CD4-positive, alpha-beta T cell treated with Interleukin-10 for 1 hour (primary cell): ENCODE results near the gene COX17.

ENCODE experiments used
- DNase-seq: peaks from one replicate; pipeline ENCODE4 v3.0.0-alpha.2; 2020

Gene COX17

DNA sequence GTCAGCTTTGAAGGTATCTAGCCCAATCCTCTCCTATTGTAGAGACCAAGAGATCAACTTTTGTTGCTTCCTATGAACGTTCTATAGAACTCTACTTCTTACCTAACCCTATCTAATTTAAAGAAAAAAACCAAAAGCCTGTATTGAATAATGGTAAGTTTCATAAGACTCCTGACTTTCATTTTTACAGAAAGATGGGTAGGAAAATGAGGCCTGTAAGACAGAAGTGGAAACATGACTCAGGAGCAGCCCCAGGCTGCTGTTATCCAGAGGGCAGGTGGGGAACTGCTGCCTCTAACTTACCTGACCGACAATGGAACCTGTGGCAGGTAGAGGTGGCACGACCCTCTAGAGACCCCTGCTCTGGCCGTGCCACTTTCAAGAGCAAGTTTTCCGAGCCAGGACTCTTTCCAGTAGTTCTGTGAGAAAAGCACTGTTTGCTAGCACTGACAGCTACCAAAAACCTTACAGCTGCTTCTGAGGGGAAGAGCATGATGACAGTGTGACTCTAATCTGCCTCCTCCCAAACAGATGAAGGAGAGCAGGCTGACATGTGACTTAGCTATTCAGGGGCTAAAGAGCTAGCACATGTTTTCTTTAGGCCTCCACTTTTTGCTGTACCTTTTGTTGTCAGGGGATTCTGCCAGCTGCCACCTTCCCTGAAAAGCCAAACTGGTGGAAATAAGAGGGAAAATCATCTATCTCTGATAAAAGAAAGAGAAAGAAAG is 34.3 kb downstream of the COX17 start:
- DNase-seq, result no peak

DNA sequence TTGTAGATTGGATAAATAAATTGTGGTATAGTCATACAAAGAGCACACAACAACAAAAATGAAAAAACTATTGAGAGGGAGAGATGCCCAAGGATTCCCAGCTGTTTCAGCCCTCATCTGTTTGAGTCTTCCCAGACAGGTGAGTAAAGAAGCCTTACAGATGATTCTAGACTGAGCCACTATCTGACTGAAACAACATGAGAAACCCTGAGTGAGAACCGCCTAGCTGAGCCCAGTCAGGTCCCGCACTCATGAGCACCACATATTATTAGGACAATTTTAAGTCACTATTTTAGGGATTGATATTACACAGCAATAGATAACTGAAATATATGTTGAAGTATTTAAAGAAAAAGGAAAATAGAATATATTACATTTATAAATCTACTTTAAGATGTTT is 35.8 kb downstream of the COX17 start:
- DNase-seq, result no peak

DNA sequence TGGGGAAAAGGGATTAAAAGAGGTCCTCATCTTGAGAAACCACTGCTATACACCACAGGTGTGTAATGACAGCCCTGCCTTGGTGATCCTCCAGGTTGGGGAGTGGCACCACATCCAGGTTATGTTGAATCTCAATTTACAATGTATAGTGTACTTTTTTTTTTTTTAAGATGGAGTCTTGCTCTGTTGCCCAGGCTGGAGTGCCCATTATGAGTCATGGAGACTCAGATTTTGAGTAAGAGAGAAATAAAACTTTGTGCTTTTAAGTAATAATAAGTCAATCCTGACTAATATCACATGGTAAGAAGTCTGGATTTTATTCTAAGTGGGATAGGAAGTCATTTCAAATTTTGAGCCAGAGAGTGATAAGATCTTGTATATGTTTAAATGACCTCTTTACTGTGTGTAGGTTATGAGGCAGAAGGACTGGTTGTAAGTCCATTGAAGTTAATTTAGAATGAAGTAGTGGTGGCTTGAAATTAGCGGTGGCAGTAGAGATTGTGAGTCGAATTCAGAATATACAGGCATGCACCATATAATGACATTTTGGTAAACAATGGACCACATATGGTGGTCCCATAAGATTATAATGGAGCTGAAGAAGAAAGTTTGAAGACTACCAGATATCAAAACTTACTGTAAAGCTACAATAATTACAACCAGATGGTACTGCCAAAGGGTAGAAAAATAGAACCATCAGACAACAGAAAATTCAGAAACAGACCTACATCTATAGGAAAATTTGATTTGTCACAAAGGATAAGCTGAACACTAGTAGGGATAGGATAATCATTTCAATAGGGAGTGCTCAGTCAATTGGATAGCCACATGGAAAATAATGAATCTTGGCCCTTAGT is 37.5 kb downstream of the COX17 start:
- DNase-seq, result no peak

DNA sequence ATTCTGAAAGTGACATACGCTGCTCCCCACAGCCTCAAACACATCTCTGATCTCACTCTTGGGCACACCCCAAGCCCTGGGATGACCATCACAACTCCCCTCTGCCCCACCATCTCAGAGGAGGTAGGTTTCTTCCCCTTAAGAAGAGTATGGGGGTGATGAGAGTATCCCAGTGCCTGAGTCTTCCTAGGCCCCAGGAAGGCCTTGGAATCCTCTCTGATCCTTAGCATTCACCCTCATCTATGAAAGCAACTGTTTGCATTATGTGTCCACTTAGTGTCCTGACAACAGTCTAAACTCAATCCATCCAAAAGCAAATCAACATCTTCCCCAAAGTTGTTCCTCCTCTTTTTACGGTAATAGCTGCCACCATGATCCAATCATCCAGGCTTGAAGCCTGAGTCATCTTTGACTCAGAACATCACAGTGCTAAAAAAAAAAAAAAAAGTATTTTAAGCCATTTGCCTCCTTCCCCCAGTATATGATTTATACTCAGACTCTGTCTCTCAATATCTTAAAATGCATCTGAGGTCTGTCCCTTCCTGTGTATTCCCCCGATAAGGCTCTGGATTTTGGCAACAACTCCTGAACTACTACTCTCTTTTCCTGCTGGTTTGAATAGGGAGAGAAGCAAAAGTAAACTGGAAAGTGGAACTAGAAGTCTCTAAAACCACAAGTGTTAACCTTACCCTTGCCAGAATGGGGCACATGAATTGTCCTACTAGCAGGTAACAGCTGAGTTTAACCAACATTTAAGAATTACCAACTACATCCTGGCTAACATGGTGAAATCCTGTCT is 39.3 kb downstream of the COX17 start:
- DNase-seq, result peak; percentile 8

DNA sequence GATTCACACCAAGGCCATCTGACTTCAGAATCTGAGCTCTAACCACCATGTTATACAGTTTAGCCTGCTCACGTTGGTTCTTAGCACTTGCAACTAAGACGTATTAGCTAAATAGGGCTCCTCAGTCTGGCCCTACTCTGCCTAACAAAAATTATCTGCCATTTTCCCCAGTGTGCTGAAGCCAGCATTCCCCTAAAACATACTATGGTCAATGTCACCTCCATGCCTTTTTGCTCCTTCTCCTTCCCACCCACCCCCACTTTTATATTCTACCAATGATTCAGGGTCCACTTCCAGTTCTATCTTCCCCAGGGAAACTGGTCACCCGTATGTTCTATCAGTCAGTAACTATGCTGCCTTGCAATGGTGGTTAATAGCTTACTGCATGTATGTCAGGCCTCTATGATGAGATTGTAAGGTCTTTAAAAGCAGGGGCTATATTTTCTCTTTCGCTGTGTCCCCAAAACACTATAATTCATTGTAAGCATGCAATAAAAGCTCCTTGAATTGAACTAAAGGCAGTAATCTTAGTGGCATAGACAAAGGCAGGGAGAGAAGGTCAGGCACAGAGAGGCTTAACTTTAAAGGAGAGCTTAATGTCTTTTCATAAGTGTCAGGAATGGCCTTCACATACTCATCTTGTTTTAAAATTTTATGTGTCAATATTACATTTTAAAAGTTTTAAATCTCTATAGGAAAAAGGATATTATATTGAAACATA is 40.2 kb downstream of the COX17 start:
- no peak for DNase-seq

DNA sequence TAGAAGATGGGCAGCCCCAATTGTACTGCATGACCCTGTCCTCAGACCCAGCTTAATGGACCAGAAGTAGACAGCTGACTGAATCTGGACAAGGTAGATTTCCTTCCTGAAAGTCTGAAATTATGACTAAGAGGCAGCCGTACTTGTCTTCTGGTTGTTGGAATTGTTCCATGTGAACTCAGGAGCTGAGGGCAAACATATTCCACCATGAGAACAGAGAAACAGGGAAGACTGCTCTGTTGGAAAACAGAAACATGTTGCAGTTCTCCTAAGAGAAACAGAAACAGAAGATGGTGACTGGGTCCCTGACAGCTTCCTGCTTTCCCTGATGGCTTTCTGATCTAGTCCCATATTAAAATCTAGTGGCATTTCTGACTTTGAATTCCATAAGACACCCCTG is 41.0 kb downstream of the COX17 start:
- DNase-seq, result no peak

DNA sequence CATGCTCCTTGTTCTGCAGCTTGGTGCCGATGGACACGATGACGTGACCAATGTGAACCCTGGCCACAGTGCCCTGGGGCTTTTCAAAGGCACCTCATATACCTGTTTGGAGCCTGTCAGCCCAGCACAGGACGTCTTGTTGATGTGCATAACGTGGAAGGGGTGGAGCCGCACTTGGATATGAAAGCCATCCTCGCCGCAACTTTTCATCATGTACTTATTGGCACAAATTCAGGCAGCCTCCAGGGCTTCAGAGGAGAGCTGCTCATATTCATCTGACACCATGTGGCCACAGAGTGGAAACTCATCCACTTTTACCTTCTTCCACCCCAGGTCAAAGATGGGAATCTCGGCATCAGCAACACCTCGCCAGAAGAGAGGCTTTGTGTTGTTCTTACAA is 41.5 kb downstream of the COX17 start:
- no peak for DNase-seq

DNA sequence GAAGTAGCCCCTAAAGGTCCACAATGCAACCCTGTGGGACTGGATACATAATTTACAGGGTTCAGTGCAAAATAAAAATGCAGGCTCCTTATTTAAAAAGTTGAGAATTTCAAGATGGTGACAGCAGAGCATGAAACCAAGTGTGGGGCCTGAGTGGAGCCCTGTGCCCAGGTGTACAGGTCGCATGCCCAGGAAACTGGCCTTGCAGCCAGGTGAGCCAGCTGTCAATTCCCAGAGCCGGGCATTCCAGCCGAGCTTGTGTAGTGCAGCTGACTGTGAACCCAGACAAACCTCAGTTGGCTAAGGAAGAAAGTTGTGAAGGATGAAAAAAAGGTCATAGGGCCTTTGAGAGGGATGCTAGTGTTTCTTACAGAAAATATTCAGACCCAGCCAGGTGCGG is 44.4 kb downstream of the COX17 start:
- no peak for DNase-seq

DNA sequence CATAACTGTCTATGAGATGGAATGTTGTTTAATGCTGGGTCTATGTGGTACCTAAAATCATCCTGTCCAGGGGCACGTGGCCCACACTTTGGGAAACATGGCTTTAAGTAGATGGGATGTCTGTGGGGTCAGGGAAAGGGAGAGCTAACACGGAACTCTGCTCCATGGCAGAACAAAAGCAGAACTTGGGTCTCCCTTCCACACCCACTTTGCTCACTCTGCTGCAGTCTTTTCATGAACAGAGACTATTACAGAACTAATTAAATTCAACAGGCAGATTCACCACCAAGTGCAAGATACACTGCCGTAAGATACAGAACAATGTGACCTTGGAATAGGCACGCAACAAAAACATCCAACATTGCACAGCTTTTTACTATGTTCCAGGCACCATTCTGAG is 45.0 kb downstream of the COX17 start:
- no peak for DNase-seq

DNA sequence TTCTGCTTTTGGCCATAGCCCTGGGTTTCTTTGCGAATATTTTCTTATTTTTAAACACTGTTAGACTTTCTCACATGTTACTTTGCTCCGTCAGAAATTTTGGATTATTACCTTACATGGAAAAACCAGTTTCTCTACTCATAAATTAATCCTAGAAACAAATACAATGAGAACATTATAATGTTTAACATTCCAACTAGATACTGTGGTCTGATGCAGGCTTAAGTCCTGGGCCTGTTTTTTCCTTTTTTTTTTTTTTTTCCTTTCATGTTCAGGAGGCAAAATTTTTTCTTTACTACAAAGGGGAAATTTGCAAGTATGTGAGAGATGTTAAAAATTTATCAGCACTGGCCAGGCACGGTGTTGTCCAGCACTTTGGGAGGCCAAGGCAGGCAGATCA is 45.7 kb downstream of the COX17 start:
- DNase-seq, result no peak

DNA sequence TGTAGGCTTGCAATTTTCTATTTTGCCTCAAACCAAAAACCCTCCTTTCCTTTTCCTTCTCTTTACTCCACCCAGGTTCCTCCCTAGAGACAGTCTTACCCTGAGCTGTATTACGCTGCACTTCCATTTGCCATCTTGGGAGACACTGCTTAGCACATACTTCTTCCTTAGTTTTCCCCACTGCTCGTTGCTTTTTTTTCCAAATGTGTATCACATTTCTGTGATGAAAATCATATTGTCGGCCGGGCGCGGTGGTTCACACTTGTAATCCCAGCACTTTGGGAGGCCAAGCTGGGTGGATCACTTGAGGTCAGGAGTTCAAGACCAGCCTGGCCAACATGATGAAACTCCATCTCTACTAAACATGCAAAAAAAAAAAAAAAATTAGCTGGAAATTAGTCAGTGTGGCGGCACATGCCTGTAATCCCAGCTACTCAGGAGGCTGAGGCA is 46.3 kb downstream of the COX17 start:
- DNase-seq, result no peak

DNA sequence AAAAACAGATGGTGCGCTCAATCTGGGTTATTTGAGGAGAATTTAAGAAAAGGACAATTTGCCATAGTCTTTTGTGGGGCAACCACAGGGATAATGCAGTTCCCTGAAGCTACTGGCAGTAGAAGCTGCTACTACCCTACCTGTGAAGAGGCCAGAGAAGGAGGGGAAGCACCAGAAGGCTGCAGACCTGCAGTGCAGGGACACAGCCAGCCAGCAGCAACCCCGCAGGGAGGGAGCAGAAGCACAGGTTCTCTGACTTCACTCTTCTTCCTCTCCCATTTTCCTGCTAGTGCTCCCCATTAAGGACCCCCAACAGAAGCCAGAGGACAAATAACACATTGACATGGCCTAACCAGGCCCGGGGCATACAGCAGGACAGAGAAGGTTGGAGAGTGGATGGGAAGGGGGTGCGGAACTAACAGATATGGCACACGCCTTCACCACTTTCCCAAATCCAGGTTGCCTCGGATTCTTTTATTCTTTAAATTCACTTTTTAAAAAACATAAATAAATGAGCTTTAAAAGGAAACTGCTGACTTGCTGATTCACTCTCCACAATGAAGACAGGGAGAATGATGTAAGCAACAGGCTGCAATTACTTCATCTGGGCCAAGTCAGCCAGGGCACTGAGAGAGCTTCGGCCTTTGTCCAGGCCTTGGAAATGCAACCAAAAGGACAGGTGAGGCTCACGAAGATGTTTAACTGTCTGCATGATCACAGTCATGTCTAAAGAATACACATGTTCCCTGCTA is 46.9 kb downstream of the COX17 start:
- no peak for DNase-seq

DNA sequence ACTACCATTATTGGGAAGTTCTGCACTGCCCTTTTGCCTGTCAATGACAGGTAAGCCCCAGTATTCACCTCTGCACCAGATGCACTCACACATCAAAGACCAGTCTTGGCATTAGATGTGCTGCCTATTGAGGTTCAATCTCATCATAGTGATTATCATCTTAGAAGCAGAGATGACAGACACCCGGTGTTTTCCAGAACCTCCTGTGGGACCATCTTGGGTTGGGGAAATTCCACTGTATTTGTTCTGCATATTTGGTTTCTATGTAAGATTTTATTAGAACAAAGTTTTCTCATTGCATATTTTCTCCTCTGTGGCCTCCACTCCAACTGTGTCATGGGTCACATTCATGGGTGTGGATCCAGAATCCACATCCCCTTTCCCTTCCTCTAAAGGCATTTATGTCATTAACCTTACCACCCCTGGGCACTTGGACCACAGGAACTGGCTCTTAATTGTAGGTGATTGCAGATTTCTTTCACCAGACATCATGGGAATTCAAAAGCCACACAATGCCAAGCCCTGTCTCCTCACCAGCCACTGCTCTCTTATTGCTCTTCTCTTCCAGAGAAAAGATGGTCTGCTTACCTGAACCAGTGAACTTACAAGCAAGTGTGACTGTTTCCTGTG is 48.3 kb downstream of the COX17 start:
- DNase-seq, result peak; percentile 38

DNA sequence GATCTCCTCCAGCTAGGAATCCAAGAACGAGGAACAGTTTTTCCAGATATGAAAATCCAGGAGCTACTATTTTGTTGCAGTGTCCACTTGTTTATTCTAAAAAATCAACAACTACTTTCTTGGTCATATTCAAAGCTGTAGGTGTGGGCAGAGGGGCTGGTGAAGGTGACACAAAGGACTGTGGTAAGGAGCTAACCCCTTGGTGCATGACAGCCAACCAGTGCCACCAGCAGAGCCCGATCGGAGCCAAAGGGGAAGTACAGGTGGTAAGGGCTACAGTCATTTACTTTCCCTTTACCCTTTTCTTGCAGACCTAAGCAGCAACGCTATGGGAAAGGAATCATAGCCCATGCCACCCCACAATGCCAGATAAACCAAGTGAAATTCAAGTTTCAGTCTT is 48.8 kb downstream of the COX17 start:
- DNase-seq, result peak; percentile 28

DNA sequence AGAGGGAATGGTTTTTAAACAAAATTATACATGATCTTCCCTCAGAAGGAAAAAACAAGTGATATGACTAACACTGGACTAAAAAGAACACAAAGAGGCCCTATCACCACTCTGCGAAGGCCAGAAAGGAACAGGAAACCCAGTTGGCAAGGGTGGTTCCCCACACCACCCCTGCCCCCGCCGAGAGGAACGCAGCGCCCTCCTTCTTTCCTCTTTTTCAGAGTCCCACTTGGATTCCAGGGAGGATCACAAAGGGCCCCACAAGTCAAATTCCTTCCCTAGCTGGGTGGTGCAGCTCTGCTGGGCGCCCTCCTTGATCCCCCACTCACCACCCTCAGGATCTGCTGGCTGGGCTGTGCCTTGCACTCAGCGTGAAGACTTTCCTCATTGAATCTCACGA is 49.7 kb downstream of the COX17 start:
- peak; percentile 39 for DNase-seq

DNA sequence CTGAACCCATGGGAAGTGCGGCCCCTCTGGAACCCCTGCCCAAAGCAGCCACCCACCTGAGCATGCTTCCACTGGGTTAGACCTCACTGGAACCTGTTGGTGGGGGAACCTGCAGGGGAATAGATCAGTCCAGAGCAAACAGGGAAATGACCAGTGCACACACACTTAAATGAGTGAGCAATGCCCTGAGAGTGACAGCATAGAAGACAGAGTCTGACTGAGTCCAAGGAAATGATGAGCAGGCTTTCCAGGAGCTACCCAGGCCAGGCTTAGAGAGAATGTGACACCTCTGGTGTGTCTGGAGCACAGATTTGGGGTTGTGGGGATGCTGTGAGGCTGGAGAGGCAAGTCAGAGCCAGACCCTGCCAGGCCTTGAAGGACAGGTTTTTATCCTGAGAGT is 51.0 kb downstream of the COX17 start:
- no peak for DNase-seq

DNA sequence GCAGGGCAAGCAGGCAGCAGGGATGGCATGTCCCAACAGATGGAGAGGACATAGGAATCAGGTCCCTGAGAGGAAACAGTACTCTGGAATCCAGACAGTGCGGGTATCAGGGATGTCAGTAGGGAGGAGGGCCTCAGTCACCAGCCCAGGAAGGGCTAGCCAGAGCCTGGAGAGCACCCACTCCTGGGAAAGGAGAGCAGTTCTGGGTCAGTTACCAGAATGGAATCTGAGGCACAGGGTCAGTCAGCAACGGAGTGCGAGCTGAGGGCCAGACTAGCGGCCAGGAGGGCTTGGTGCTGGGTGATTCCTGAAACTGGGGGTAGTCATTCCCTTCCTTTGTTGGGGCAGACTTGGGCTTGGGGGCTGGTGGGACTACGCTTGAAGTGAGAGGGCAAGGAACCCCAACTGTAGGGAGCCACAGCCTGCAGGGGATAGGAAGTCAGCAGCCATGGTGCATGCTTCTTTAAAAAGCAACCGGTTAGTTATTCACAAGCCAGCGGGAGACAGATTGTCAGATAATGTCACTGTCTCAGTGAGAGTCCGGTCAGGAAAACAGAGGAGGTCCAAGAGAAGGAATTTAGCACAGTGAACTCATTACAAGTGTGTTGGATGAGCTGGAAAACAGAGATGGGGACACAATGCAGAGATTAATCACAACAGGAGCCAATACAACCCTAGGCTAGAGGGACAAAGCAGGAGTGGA is 51.6 kb downstream of the COX17 start:
- DNase-seq, result no peak

DNA sequence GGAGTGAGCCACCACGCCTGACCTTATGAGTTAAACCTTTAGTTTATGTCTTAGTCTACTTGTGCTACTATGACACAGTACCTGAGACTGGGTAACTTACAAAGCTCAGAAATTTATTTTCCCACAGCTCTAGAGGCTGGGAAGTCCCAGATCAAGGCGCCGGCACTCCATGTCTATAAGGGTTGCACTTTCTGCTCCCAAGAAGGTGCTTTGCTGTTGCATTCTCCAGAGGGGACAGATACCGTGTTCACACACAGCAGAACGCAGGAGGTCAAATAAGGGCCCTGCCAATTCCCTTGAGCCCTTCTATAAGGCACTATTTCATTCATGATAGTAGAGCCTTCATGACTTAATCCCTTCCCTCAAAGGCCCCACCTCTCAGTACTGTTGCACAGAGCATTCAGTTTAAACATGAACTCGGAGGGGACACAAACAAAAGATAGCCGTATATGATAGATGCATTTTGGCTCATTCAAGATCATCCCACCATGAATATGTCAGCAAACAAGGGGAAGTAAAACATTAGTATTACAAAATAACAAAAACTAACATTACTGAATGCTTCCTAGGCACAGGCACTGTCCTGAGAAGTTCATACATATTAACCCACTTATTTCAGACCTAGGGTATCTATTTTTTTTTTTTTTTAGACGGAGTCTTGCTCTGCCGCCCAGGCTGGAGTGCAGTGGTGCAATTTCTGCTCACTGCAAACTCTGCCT is 53.0 kb downstream of the COX17 start:
- DNase-seq, result no peak

DNA sequence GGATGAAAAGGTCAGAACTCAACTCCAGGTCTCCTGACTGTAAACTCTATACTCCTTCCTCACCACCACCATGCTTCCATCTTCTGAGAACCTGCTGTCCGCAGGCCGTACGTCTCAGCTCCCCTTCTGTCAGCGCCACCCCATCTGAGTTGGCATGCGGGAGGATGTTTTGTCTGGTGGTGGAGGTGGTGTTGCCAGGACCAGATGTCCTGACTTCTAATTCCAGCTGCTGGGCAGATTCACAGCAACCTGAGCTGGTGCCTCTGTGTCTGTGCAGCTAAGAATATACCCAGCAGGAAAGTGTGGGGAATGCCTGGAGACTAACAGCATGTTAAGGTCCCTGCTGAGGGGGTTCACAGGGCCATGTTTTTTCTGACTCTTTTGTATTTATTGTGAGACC is 56.3 kb downstream of the COX17 start:
- DNase-seq, result no peak
